AG09309 (cell line): ENCODE data around the gene ATP6V0D1.

Experiments
- DNase-seq: peaks from one replicate; pipeline ENCODE4 v3.0.0-alpha.2; 2010; ENCODE audit warnings: low read depth
- H3K4me3 ChIP-seq: 2 replicates; pipeline ENCODE4 v1.5.1; 2011; ENCODE audit warnings: mild to moderate bottlenecking, low read depth, low read length, moderate library complexity; ENCODE audit not compliant: control insufficient read depth
- TF ChIP-seq, protein P1 (sequence below): IDR thresholded peaks from 2 replicates; pipeline ENCODE4 v1.5.1; 2011; ENCODE audit warnings: mild to moderate bottlenecking, low read depth, low read length, inconsistent platforms; ENCODE audit not compliant: insufficient read depth, control insufficient read depth; ENCODE audit errors: missing control alignments

ATP6V0D1 gene

DNA sequence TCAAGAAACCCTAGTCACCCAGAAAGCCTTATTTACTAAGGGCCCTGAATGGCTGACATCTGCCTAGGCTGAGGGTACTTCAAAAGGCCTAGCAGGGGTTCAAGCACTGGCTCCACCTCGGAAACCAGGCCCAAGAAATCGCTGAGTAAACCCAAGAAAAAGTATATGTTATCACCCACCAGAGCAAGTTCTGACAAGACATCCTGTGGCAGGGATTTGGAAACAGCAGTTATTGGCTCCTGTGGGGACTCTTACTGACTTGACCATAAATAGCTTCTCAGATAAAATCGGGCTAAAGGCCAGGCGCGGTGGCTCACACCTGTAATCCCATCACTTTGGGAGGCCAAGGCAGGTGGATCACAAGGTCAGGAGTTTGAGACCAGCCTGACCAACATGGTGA, 12.2 kb downstream of the ATP6V0D1 start:
- TF ChIP-seq, protein P1, sequence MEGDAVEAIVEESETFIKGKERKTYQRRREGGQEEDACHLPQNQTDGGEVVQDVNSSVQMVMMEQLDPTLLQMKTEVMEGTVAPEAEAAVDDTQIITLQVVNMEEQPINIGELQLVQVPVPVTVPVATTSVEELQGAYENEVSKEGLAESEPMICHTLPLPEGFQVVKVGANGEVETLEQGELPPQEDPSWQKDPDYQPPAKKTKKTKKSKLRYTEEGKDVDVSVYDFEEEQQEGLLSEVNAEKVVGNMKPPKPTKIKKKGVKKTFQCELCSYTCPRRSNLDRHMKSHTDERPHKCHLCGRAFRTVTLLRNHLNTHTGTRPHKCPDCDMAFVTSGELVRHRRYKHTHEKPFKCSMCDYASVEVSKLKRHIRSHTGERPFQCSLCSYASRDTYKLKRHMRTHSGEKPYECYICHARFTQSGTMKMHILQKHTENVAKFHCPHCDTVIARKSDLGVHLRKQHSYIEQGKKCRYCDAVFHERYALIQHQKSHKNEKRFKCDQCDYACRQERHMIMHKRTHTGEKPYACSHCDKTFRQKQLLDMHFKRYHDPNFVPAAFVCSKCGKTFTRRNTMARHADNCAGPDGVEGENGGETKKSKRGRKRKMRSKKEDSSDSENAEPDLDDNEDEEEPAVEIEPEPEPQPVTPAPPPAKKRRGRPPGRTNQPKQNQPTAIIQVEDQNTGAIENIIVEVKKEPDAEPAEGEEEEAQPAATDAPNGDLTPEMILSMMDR: no peak
- no peak for DNase-seq
- H3K4me3 ChIP-seq: no peak overlapping the region

DNA sequence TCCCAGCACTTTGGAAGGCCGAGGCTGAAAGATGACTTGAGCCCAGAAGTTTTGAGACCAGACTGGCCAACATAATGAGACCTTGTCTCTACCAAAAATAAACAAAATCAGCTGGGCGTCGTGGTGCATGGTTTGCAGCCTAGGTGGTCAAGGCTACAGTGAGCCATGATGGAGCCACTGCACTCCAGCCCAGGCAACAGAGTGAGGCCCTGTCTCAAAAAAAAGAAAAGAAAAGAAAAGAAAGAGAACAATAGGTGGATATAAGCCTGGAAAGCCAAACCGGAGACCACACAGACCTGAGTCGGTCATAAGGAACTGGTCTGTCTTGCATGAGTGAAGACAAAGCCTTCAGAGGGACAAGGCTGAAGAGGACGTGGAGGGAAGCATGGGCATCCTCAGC, 14.4 kb downstream of the ATP6V0D1 start:
- H3K4me3 ChIP-seq: no peak overlapping the region
- TF ChIP-seq, protein P1: no peak
- no peak for DNase-seq

DNA sequence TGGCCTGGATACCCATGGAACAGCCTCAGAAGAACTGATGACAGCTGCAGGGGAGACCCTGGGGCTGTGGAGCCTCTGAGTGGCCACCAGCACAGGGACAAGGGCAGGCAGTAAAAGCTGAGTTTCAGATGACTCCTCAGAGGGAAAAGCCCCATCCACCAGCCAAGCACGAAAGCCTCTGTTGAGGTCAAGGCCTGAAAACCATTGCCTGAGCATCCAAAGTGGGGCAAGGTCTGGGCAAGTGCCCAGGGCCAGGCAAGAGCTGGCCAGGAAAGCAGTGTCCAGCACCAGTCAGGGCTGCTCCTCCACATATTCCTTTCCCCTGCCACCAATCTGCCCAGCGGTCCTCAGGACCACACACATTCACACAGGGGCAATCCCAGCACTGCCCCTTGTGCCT, 16.4 kb downstream of the ATP6V0D1 start:
- TF ChIP-seq, protein P1: no peak
- no peak for DNase-seq
- H3K4me3 ChIP-seq: no peak overlapping the region

DNA sequence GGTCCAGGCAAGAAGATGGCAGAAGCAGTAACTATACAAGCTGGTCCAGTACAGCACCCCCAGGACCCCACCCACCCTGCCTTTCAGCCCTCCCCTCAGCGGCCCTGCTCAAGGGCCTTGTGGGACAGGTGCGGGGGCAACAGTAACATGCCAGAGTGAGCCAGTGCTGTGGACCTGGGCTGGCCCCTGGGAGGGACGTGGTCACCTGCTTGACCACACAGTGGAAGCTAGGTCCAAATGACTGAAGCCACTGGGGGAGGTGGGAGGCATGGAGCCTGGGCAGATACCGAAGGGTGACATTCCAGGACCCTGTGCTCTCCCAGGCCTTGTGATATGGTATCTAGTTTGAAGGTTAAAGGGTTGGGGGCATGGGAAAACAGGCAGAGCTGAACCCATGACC, 17.3 kb downstream of the ATP6V0D1 start:
- DNase-seq: no peak
- no peak overlapping the region for H3K4me3 ChIP-seq
- TF ChIP-seq, protein P1: no peak

DNA sequence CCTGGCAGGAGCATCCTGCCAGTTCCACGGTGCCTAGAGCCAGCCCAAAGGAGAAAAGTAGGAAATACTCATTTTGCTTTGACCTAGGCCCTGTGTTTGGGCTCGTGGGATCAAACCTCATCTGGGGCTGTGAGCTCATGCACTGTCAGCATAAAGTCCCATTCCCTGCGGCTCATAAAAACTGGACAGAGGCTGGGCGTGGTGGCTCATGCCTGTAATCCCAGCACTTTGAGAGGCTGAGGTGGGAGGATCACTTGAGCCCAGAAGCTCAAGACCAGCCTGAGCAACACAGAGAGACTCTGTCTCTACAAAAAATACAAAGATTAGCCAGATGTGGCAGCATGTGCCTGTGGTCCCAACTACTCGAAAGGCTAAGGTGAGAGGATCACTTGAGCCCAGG, 17.9 kb downstream of the ATP6V0D1 start:
- DNase-seq: no peak
- TF ChIP-seq, protein P1: no peak
- H3K4me3 ChIP-seq: no peak overlapping the region

DNA sequence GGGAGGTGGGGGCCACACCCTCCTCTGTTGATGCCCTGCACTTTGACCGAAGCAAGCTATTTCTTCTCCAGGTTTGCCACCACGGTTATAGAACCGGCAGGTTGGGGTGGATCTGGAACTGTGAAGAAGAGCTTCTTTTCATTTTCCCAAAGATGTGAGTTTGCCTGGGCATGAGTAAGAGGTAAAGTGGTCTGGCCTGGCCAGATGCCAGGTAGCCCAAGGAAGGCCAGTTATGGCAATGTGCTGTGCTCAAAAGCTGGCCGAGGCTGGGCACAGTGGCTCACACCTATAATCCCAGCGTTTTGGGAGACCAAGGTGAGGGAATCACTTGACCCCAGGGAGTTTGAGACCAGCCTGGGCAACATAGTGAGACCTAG, 18.7 kb downstream of the ATP6V0D1 start:
- DNase-seq: no peak

DNA sequence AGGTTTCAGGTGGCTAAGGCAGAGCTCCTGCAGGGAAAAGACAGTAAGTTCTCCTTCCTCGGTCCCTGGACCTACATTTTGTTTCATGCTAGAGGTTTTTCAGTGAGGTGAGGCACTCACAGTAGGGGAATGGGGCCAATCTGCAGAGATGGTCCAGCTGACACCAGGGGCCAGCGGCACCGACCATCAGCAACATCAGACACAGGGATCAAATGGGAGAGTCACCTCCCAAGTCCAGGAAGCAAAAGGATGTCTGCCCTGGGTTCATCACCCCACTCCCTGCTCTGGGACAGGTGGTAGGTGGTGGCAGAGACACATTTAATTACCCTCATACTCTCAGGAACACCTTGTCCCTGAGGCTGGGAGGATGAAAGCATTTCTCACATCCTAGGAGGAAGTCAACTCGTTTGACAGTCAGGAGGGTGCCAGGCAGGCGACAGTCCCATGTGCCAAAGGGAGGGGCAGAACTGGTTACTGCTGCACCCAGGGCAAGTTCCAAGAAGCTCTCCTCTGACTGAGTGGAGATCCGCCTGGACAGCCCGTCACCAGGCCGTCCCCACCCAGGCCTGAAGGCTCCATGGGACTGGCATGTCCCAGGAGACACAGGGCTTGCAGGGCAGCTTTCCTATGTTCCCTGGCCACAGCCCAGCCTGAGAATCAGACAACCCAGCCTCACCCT, 19.2 kb downstream of the ATP6V0D1 start:
- TF ChIP-seq, protein P1: no peak
- DNase-seq: no peak
- no peak overlapping the region for H3K4me3 ChIP-seq

More for the DNA sequence above, 18.7 kb downstream of the ATP6V0D1 start:
- no peak overlapping the region for H3K4me3 ChIP-seq
- TF ChIP-seq, protein P1: no peak
